Measurements from ENCODE around the gene EXOC2.

The EXOC2 gene

GRCh38 chr6:455006-455585, 237.8 kb downstream of the EXOC2 start:
- no peak for DNase-seq

GRCh38 chr6:454148-454991, 238.6 kb downstream of the EXOC2 start:
- DNase-seq: no peak

GRCh38 chr6:453152-453551, 239.8 kb downstream of the EXOC2 start:
- no peak for DNase-seq

- no peak for DNase-seq
Observed at GRCh38 chr6:452301-453067, 240.5 kb downstream of the EXOC2 start.

GRCh38 chr6:451847-452246, 241.1 kb downstream of the EXOC2 start:
- DNase-seq: no peak

GRCh38 chr6:451336-451735, 241.6 kb downstream of the EXOC2 start:
- no peak for DNase-seq

- DNase-seq: no peak
Observed at GRCh38 chr6:449486-450419, 243.2 kb downstream of the EXOC2 start.

- DNase-seq: no peak
Observed at GRCh38 chr6:449057-449430, 243.9 kb downstream of the EXOC2 start.

GRCh38 chr6:448296-449056, 244.5 kb downstream of the EXOC2 start:
- no peak for DNase-seq

GRCh38 chr6:447381-448165, 245.4 kb downstream of the EXOC2 start:
- no peak for DNase-seq

GRCh38 chr6:446418-447366, 246.2 kb downstream of the EXOC2 start:
- DNase-seq: no peak

- no peak for DNase-seq
Observed at GRCh38 chr6:445571-446417, 247.1 kb downstream of the EXOC2 start.

- DNase-seq: no peak
Observed at GRCh38 chr6:444653-445275, 248.2 kb downstream of the EXOC2 start.

GRCh38 chr6:443621-444159, 249.2 kb downstream of the EXOC2 start:
- no peak for DNase-seq

GRCh38 chr6:441126-441920, 251.6 kb downstream of the EXOC2 start:
- DNase-seq: no peak

- no peak for DNase-seq
Observed at GRCh38 chr6:439641-440167, 253.2 kb downstream of the EXOC2 start.

GRCh38 chr6:438634-439170, 254.2 kb downstream of the EXOC2 start:
- no peak for DNase-seq
